ENCODE data around the gene CDK5RAP1.
A peak's percentile ranks its signal among the peaks of the same experiment; 100 is the strongest.
"Not testable (repeated sequence)": the region's sequence is repeated elsewhere in the genome, so short reads cannot be mapped to it uniquely, and the experiment has no call there.

Gene CDK5RAP1

DNA sequence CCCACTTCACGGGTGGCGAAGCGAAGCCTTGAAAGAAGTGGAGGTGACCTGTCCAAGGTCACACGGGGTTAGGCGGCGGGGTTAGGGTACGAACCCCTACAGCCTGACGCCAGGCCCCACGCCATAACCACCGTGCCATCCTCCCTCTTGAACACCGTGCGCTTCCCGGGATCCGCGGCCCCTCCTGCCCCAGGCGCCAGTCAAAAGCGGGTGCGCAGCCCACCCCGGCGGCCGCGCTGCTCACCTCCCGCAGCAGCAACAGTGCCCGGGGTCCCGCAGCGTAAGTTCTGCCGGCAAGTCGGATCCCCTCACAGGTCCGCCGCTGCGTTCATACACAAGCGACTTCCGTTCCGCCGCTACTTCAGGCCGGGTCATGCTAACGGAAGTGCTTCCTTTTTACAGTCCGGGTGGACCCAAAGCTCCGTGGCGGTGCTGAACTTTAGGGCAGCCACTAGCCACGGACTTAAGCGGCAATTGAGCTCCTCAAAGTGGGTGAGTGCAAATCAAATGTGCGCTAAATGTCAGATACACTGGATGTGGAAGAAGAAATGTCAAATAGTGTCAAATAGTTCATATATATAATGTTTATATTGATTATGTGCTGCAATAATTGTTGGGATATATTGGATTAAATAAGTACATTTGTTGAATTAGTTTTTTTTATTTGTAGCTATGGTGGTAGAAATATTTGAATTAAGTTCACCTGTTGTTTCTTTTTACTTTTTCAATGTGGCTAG lies at the start of gene CDK5RAP1:
CDK5RAP1 (minus strand) TSS at position 336 of the 737 bp plus-strand sequence. CDS start 4,455 bp downstream, outside the sequence.
- peak; percentile 51 for FAIRE-seq

- no peak for FAIRE-seq
Measured at GRCh38 chr20:33450867-33451266, 49.5 kb upstream of the CDK5RAP1 start.

- FAIRE-seq: no peak
Measured at GRCh38 chr20:33445881-33446625, 44.7 kb upstream of the CDK5RAP1 start.

DNA sequence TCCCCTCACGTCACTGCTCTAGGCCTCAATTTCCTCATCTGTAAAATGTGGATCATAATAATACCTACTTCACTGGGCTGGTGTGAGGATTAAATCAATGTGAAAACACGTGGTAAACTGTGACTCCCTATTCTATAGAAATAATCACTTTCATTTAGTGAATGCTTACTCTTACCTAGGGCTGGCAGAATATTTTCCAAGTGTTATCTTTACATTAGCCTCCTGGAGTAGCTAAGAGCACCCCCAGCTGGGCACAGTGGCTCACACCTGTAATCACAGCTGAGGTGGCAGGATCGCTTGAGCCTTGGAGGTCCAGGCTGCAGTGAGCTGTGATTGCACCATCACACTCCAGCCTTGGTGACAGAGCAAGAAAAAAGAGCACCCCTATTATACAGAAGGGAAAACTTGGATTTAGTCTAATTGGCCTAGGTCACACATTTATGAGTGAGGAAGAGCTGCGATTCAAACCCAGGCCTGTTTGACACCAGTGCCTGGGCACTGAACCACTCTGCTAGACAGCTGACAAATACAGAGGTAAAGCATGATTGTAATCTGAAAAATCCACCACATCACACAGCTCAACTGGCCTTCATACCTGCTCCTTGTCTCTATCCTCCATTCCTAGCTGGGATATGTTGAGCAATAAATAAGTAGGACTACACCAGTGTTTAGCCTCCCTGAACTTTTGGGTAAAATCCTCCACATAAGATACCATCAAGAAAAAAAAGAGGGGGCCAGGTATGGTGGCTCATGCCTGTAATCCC lies 43.7 kb upstream of the CDK5RAP1 start:
- no peak for FAIRE-seq

- no peak for FAIRE-seq
Measured at GRCh38 chr20:33443512-33444239, 42.4 kb upstream of the CDK5RAP1 start, which contains the start of gene SNTA1. SNTA1 (minus strand) TSS chr20:33443763; CDS start chr20:33443620, 143 bp downstream.

DNA sequence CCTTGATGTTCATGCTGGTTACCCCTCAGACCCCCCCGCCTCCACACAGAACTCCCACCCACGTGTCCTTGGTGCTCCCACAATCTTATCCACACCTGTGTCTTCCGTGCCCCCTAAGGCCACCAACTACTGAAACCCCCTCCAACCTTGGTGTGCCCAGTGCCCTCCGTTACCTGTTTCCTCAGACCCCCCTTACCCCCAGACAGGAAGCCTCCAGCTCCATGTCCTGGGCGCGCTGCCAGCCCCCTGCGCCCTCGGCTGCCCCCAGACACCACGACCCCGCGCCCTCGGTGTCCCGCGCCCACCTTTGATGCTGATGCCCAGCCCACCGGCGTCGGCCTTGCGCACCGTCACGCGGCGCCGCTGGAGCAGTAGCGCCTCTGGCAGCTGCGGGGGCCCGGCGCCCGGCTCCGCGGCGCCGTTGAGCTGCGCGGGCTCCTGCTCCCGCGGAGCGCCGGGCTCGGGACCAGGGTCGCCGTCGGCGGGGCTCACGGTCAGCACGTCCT lies 41.7 kb upstream of the CDK5RAP1 start:
- no peak for FAIRE-seq

DNA sequence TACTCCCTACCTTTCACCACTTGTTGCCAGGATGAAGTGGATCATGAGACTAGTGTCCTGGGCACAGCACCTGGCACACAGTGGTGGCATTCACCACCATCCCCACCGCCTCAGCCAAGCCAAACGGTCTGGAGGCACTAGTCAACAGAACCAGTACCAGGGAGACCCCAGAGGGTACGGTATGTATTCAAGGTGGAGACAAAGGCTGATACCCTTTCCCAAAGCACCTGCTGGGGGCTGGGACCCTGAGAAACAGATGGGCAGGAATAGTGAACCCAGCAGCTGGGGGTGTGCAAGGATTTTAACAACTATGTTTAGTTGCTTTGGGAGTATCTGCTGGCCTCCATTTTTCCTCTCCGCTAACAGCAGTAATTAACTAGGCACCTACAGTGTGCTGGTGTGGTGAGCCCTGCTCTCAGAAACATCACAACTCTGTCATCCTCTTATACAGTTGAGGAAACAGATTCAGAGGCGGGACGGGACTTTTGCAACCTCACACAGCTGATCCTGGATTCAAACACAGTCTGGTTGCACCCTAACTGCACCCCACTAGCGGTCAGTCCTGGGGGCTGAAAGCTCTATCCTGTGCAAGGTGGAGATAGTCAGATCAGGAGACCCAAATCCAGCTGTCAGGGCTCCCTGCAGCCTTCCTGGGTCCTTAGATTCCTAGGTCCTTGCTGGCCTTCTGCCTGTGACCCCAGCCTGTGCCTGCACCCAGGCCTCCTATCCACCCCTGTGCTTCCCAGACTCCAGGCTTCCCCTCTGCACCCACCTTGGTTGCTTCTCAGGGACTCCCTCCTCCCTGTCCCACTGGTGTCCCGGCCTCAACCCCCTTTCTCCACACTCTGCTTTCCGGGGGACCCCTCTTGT lies 41.1 kb upstream of the CDK5RAP1 start:
- no peak for FAIRE-seq

- no peak for FAIRE-seq
Measured at GRCh38 chr20:33441142-33441955, 40.0 kb upstream of the CDK5RAP1 start.

- not testable (repeated sequence) for FAIRE-seq
Measured at GRCh38 chr20:33440562-33440961, 39.2 kb upstream of the CDK5RAP1 start.

- no peak for FAIRE-seq
Measured at GRCh38 chr20:33438481-33438880, 37.2 kb upstream of the CDK5RAP1 start.

- no peak for FAIRE-seq
Measured at GRCh38 chr20:33437141-33437911, 36.0 kb upstream of the CDK5RAP1 start.

DNA sequence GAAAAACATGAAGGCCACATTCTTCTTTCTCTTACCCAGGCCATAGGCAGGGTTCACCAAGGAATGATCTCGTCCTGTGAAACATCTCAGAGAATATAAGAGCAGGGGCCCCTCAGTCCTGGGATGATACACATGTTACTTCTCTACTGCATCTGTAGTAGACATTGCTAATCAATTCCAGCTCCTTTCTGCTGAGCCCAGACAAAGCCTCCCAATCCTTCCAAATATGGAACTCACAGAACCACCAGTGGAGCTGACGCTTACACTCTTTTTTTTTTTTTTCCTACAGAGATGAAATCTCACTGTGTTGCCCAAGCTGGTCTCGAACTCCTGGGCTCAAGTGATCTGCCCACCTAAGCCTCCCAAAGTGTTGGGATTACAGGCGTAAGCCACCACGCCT lies 33.1 kb upstream of the CDK5RAP1 start:
- no peak for FAIRE-seq

GRCh38 chr20:33433465-33434234 lies 32.3 kb upstream of the CDK5RAP1 start:
- no peak for FAIRE-seq

DNA sequence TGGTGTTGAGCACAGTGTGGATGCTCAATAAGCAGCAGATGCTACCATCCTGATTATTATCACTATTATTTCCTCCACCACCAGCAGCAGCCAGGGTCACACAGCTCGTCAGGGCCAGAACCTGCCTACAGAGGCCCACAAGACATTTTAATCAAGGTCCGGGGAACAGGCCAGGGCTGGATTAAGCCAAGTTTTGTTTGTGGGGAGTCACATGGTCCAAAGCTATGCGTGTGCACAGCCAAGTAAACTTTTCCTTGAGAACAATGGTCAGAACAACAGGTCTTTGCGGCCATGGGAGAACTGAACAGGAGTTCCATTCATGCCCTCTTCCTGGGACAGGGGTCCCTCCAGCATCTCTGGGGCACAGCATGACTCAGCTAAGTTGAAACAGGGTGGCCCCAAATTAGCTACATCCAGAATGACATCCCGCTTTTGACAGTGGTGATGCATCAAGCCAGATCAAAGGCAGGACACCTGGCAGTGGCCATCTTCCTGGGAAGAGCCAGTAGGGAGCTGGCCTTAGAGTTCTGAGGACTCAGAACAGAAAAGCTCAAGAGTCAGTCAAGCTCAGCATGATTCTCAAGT lies 30.6 kb upstream of the CDK5RAP1 start:
- FAIRE-seq: no peak

DNA sequence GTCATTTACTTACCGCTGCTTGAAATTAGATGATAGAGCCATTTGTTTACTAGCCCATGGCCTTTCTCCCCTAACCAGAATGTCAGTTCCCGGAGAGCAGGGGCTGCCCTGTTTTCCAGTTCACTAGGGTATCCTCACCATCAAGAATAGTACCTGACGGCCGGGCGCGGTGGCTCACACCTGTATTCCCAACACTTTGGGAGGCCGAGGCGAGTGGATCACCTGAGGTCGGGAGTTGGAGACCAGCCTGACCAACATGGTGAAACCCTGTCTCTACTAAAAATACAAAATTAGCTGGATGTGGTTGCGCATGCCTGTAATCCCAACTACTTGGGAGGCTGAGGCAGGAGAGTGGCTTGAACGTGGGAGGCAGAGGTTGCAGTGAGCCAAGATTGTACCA lies 22.6 kb upstream of the CDK5RAP1 start:
- FAIRE-seq: not testable (repeated sequence)

DNA sequence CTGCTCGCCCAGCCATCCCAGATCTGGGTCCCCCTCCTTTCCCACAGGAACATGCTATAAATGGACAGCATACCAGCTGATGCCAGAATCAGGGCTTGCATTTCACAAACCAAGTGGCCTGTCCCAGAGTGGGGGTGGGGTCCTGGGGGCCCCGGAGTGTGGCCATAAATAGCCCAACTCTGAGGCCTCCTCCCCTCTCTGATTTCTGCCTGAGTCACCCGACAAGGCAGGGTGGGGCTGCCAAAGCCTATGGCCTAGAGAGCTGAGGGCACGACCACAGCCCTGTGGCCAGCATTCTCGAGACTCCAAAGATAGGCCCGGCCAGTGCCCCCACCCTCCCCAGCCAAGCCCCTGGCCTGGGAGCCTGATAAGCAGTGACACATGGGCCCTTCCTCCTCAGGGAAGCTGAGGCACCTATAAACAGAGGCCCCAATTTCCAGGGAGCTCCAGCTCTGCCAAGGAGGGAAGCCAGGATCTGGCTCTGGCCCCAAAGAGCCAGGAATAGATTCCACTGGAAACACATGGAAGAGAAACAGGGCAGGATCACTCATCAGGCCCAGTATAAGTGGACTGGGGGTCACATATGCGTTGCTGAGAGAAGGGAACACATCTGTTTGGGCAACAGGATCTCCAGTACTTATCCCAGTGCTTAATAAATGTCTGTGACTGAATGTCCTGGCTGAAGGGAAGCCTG lies 22.0 kb upstream of the CDK5RAP1 start:
- FAIRE-seq: no peak

DNA sequence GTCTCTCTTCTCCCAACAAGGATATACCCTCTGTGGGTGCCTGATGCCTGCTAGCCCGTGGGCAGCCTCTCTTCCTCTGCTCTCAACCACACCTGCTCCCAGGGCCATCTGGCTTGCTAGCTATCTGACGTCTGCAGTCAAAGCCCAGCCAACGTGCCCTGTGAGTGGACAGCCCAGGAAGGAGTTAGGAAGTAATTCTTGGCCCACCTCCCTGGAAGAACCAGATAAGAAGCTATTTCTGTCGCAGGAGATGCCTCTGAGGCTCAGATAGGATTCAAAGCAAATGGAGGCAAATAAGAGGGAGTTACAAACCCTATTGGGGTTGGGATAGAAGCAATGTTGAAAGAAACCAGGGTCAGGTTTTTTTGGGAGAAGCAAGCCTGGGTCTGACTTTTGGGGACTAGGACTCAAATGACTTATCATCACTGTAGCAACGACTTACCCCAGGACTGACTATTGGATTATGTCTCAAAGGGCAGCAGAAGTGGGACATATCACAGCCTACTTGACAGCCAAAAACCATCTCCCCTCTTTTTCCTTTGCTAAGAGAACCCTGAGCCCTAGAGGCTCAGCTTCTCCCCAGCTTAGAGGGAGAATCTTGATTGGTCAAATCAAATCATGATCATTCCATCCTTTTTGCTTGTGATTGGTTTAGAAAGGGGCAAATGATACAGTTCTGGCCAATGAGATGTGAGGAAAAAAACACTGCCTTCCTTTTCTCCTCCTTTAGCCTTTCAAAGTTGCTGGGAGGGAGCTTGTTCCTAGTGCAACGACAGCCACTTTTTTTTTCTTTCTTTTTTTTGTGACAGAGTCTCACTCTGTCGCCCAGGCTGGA lies 18.0 kb upstream of the CDK5RAP1 start:
- FAIRE-seq: no peak
